Stimulated activated effector memory CD8-positive, alpha-beta T cell treated with anti-CD3 and anti-CD28 coated beads, Interleukin-12 subunit alpha, Interleukin-12 subunit beta, amount 100 ng/mL, for 72 hours (primary cell): ENCODE data around the gene RNF126.

Source experiments
- ATAC-seq: fragments of 150-1000 bp; cut with Tn5 transposase; 2 replicates; pipeline ENCODE4 v1.10.0; 2021
- DNase-seq, 2 donors: peaks; one replicate each; pipeline ENCODE4 v3.0.0; 2021 to 2022; ENCODE audit warnings: low spot score in 2 of 2
- H3K27ac Mint-ChIP-seq: one replicate; pipeline ENCODE4 v1.8.0; 2022; ENCODE audit warnings: mild to moderate bottlenecking, mixed read lengths
- H3K36me3 Mint-ChIP-seq: one replicate; pipeline ENCODE4 v1.8.0; 2022; ENCODE audit warnings: mild to moderate bottlenecking, mixed read lengths
- H3K4me1 Mint-ChIP-seq: one replicate; pipeline ENCODE4 v1.8.0; 2022; ENCODE audit warnings: mixed read lengths
- H3K4me3 Mint-ChIP-seq: one replicate; pipeline ENCODE4 v1.8.0; 2022; ENCODE audit warnings: mild to moderate bottlenecking, mixed read lengths
- H3K9me3 Mint-ChIP-seq: one replicate; pipeline ENCODE4 v1.8.0; 2022; ENCODE audit warnings: mixed read lengths

RNF126 gene

GRCh38 chr19:694481-695351 is 31.7 kb upstream of the RNF126 start:
- Mint-ChIP-seq H3K4me3 (no peak overlapping the region), H3K4me1 (no peaks in the 10 kb centered on the region), H3K36me3 (no peaks in the 10 kb centered on the region), H3K9me3 (no peaks in the 10 kb centered on the region), H3K27ac (no peak overlapping the region)
- peak; percentile 45 for ATAC-seq
- no peak for DNase-seq

DNA sequence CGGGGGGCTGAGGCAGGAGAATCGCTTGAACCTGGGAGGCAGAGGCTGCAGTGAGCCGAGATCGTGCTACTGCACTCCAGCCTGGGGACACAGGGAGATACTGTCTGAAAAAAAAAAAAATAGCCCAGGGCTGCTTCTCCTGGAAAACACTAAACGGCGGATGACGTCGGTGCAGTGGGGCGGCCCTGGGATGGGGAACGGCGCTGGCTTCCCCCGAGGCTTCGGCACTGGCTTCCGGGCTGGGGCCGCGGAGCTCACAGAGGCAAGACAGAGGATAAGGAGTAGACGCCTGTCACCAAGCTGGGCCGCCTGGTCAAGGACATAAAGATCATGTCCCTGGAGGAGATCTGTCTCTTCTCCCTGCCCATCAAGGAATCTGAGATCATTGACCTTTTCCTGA is 27.2 kb upstream of the RNF126 start:
- DNase-seq: no peak
- Mint-ChIP-seq H3K36me3 (no peaks in the 10 kb centered on the region), H3K4me3 (no peak overlapping the region), H3K9me3 (no peaks in the 10 kb centered on the region), H3K4me1 (no peaks in the 10 kb centered on the region), H3K27ac (no peak overlapping the region)
- ATAC-seq: no peak

- DNase-seq (no peak), ATAC-seq (no peak)
- Mint-ChIP-seq H3K27ac (no peak overlapping the region), H3K4me1 (no peaks in the 10 kb centered on the region), H3K4me3 (no peak overlapping the region), H3K36me3 (no peaks in the 10 kb centered on the region), H3K9me3 (no peaks in the 10 kb centered on the region)
These were observed 26.0 kb upstream of the RNF126 start for GRCh38 chr19:688992-689391.

DNA sequence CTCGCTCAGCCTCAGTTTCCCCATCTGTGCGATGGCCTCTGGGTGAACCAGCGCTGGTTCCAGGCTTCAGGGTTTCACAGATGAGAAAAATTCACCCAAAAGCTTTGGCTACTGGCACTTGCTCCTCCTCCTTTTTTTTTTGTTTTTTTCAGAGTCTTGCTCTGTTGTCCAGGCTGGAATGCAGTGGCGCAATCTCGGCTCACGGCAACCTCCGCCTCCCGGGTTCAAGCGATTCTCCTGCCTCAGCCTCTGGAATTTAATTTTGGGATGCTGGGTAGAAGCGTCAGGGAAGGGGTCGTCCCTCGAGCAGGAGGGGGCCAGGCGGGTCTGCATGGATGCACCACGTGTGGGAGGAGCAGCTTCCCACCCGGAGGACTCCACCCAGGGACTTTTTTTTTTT is 25.2 kb upstream of the RNF126 start:
- Mint-ChIP-seq H3K4me1 (no peaks in the 10 kb centered on the region), H3K36me3 (no peaks in the 10 kb centered on the region), H3K9me3 (no peaks in the 10 kb centered on the region), H3K4me3 (no peak overlapping the region), H3K27ac (no peak overlapping the region)
- ATAC-seq: no peak
- DNase-seq: no peak

- no peak overlapping the region for H3K4me3 Mint-ChIP-seq
These were observed 24.7 kb upstream of the RNF126 start for GRCh38 chr19:687569-688166.

DNA sequence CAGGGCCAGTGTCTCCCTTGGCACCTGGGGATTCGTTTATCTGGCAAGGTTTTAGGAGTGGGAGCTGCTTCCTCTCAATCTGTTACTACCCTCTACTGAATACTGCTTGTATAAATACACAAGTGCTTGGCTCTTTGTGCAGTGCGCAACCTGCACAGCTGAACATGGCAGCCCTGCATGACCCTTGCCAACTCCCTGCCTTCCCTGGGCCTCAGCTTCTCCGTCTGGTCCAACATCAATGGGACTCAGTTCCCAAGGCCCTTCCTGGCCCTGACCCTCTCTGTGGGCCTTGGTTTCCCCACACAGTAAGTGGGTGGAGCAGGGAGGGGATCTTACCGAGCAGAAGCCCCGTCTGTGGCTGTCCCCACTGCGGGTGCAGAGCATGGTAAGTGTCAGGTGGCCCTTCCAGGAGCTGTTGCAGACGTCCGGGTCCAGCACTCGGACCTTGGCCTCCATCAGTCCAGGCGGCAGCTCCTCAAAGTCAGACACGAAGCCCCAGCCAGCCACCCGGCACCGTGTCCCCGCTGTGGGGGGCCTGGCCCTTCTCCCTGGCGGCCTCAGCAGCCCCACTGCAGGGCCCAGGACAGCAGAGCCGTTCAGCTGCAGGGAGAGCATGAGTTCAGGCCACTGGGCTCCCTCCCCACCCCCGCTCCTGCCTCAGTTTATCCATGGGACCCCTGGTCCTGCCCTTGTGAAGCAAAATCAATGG is 23.7 kb upstream of the RNF126 start:
- ATAC-seq: no peak
- Mint-ChIP-seq H3K27ac (no peak overlapping the region), H3K4me3 (no peak overlapping the region), H3K36me3 (no peaks in the 10 kb centered on the region), H3K9me3 (no peaks in the 10 kb centered on the region), H3K4me1 (no peaks in the 10 kb centered on the region)
- DNase-seq: no peak

More at GRCh38 chr19:687569-688166, 24.7 kb upstream of the RNF126 start:
- H3K27ac Mint-ChIP-seq: no peak overlapping the region
- no peaks in the 10 kb centered on the region for H3K4me1 Mint-ChIP-seq
- no peaks in the 10 kb centered on the region for H3K9me3 Mint-ChIP-seq
- no peaks in the 10 kb centered on the region for H3K36me3 Mint-ChIP-seq
- DNase-seq (no peak), ATAC-seq (no peak)

- Mint-ChIP-seq H3K4me1 (peaks cover 6% of the 10 kb centered on the region), H3K4me3 (no peak overlapping the region), H3K9me3 (no peaks in the 10 kb centered on the region), H3K36me3 (peaks cover 7% of the 10 kb centered on the region), H3K27ac (no peak overlapping the region)
- ATAC-seq (no peak), DNase-seq (no peak)
These were observed 22.5 kb upstream of the RNF126 start for GRCh38 chr19:685454-685931.

DNA sequence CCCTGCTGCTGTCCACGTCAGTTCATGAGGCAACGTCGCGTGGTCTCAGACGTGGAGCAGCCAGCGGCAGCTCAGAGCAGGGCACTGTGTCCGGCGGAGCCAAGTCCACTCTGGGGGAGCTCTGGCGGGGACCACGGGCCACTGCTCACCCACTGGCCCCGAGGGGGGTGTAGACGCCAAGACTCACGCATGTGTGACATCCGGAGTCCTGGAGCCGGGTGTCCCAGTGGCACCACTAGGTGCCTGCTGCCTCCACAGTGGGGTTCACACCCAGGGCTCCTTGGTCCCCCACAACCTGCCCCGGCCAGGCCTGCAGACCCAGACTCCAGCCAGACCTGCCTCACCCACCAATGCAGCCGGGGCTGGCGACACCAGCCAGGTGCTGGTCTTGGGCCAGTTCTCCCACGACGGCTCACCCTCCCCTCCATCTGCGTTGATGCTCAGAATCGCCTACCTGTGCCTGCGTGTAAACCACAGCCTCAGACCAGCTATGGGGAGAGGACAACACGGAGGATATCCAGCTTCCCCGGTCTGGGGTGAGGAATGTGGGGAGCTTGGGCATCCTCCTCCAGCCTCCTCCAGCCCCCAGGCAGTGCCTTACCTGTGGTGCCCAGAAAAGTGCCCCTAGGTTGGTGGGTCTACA is 19.8 kb upstream of the RNF126 start:
- Mint-ChIP-seq H3K4me3 (no peak overlapping the region), H3K4me1 (peaks cover 8% of the 10 kb centered on the region), H3K9me3 (no peaks in the 10 kb centered on the region), H3K36me3 (peaks cover 8% of the 10 kb centered on the region), H3K27ac (no peak overlapping the region)
- DNase-seq (no peak), ATAC-seq (no peak)

DNA sequence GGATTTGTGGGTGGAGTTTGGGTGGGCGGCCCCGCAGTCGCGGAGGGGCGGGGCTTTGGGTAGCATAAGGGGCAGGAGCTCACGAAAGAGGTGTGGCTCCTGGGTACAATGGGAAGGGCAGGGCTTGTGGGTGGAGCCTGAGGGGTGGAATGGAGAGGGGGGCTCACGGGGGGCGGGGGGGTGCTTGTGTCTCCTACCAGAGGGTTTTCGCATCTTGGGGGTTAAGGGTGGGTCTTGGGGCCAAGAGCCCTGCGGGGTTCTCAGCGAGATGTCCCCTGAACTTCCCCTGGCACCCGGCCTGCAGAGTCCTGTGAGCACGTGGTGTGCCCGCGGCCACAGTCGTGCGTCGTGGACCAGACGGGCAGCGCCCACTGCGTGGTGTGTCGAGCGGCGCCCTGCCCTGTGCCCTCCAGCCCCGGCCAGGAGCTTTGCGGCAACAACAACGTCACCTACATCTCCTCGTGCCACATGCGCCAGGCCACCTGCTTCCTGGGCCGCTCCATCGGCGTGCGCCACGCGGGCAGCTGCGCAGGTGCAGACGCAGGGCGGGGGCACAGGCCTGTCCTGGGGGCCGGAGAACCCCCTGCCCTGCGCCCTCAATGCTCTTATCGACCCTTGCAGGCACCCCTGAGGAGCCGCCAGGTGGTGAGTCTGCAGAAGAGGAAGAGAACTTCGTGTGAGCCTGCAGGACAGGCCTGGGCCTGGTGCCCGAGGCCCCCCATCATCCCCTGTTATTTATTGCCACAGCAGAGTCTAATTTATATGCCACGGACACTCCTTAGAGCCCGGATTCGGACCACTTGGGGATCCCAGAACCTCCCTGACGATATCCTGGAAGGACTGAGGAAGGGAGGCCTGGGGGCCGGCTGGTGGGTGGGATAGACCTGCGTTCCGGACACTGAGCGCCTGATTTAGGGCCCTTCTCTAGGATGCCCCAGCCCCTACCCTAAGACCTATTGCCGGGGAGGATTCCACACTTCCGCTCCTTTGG is 18.3 kb upstream of the RNF126 start:
- Mint-ChIP-seq H3K27ac (peak overlapping the region; percentile 93), H3K36me3 (peaks cover 8% of the 10 kb centered on the region), H3K4me1 (peaks cover 8% of the 10 kb centered on the region), H3K9me3 (no peaks in the 10 kb centered on the region), H3K4me3 (peak overlapping the region; percentile 74)
- DNase-seq (no peak), ATAC-seq (no peak)

DNA sequence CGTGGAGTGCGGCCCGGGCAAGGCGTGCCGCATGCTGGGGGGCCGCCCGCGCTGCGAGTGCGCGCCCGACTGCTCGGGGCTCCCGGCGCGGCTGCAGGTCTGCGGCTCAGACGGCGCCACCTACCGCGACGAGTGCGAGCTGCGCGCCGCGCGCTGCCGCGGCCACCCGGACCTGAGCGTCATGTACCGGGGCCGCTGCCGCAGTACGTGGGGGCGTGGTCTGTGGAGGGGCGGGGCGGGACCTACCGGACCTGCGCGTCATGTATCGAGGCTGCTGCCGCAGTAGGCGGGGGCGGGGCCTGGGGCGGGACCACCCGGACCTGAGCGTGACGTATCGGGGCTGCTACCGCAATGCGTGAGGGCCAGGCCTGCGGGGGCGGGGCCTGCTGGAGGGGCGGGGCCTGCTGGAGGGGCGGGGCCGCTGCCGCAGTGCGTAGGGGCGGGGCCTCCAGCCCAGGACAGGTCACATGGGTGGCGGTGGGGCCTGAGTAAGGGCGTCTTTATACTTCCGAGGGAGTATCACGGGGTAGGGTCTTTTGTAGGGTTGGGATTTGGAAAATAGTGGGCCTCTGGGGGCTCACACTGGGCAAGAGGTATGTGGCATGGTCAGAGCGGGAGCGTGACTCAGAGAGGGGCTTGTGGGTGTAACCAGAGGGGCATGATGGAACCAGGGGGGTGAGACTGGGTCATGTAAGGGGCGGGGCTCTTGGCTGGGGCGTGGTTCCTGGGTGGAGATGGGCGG is 17.4 kb upstream of the RNF126 start:
- peak; percentile 96 to 99 for DNase-seq
- Mint-ChIP-seq H3K4me3 (peak overlapping the region; percentile 74), H3K4me1 (peaks cover 8% of the 10 kb centered on the region), H3K36me3 (peaks cover 8% of the 10 kb centered on the region), H3K27ac (peak overlapping the region; percentile 93), H3K9me3 (no peaks in the 10 kb centered on the region)
- peak; percentile 89 for ATAC-seq

DNA sequence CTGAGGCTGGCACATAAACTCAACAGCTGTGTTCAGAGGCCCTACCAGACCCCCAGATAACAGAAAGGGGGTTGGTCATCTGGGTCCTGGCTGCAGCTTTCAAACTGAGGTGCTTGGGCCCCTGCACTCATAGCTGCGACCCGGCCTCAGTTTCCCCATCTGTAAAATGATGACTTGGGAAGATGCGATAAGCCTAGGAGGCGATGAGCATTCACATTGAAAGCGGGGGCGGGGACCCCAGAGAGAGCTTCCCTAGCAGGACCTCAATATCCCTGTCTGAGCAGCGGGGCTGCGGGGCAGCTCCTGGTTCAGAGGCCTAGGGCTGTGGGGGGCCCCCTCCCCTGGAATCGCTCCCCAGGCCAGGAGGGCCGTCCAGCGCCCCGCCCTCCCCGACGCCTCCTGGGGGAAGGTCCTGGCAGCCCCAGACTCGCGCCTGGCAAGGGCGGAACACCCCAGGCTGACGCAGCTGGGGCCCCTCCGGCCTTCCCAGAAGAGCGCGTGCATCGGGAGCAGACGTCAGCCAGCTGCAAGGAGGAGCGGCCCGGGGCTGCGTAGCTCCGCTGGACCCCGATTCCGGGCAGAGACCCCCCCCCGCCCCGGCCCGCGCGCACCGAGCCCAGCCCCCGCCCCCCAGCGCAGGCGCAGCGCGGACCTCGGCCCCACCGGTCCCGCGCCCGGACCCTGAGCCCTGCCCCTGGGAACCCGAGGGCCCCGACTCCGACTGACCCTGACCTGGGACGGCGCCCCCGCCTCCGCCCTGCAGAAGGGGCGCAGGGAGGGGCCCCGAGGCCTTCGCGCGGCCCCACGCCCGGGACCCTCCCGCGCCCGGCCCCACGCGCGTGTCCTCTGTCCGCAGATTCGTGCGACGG is 16.6 kb upstream of the RNF126 start:
- Mint-ChIP-seq H3K9me3 (no peaks in the 10 kb centered on the region), H3K4me1 (peaks cover 8% of the 10 kb centered on the region), H3K4me3 (peak overlapping the region; percentile 74), H3K27ac (no peak overlapping the region), H3K36me3 (peaks cover 8% of the 10 kb centered on the region)
- no peak for DNase-seq
- peak; percentile 0 for ATAC-seq

GRCh38 chr19:678791-679388 is 15.9 kb upstream of the RNF126 start:
- Mint-ChIP-seq H3K4me3 (peak overlapping the region; percentile 74), H3K36me3 (peaks cover 8% of the 10 kb centered on the region), H3K4me1 (peaks cover 8% of the 10 kb centered on the region), H3K27ac (no peak overlapping the region), H3K9me3 (no peaks in the 10 kb centered on the region)
- no peak for DNase-seq
- ATAC-seq: no peak
